GM12873 (cell line): ENCODE results near the gene RASD1.

Experiments
- CTCF ChIP-seq: IDR thresholded peaks from 2 replicates; pipeline ENCODE4 v1.5.1; 2012; ENCODE audit warnings: low read depth, mild to moderate bottlenecking, moderate library complexity, low read length, control low read depth; ENCODE audit not compliant: insufficient read depth; ENCODE audit errors: missing control alignments

Gene RASD1

GRCh38 chr17:17540278-17540906 is 44.2 kb upstream of the RASD1 start:
- TF ChIP-seq CTCF, result no peak

GRCh38 chr17:17539591-17539990 is 43.4 kb upstream of the RASD1 start:
- no peak for TF ChIP-seq CTCF

GRCh38 chr17:17538417-17539391 is 42.5 kb upstream of the RASD1 start:
- no peak for TF ChIP-seq CTCF

- TF ChIP-seq CTCF, result no peak
Measured at GRCh38 chr17:17537311-17538099, 41.3 kb upstream of the RASD1 start.

- no peak for TF ChIP-seq CTCF
Measured at GRCh38 chr17:17536702-17537101, 40.5 kb upstream of the RASD1 start.

GRCh38 chr17:17535957-17536356 is 39.8 kb upstream of the RASD1 start:
- TF ChIP-seq CTCF, result no peak
